ENCODE measurements around the gene GLI3.

The GLI3 gene

DNA sequence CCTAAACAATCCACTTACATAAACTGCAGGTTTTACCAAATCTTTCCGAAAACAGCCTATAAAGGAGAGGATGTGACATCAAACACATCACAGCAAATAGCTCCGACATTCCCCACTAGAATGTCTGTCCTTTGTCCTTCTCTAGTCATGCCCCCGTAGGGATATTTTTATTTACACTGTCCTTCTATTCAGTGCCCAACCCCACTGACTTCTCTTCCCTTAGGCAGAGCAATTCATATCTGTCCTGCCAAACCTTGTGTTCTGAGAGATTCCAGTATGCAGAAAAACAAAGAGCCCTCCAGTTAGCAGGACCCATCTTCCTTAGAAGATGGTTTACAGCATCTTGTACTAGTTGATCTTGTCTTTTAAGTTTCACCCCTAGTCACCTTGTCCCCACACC, 5.4 kb upstream of the GLI3 start:
- Histone ChIP-seq H3K9me2 (replicated peaks; ENCODE audit: low read depth, low read length) (no peaks in the 10 kb centered on the region), H3F3A (ENCODE audit: low read depth) (no peaks in the 10 kb centered on the region), H3K9ac (ENCODE audit: low read depth, low read length, poor library complexity, severe bottlenecking) (no peak overlapping the region), H3K4me3 (ENCODE audit: low read length, poor library complexity, severe bottlenecking) (no peak overlapping the region), H3K4me2 (ENCODE audit: low read depth, low read length, poor library complexity, severe bottlenecking) (no peak overlapping the region), H2AFZ (ENCODE audit: low read length) (no peak overlapping the region), H4K20me1 (ENCODE audit: insufficient read depth, low read length, poor library complexity, severe bottlenecking) (no peaks in the 10 kb centered on the region), H3K27me3 (ENCODE audit: insufficient read depth, low read length, poor library complexity, severe bottlenecking) (no peaks in the 10 kb centered on the region), H3K79me2 (ENCODE audit: insufficient read depth, low read length) (no peaks in the 10 kb centered on the region), H3K9me3 (ENCODE audit: insufficient read depth, low read depth, low read length) (no peaks in the 10 kb centered on the region), H3K4me1 (ENCODE audit: insufficient read depth, low read length, poor library complexity, severe bottlenecking) (no peaks in the 10 kb centered on the region), H3K36me3 (ENCODE audit: insufficient read depth, low read length) (no peaks in the 10 kb centered on the region)
- TF ChIP-seq, protein P1, sequence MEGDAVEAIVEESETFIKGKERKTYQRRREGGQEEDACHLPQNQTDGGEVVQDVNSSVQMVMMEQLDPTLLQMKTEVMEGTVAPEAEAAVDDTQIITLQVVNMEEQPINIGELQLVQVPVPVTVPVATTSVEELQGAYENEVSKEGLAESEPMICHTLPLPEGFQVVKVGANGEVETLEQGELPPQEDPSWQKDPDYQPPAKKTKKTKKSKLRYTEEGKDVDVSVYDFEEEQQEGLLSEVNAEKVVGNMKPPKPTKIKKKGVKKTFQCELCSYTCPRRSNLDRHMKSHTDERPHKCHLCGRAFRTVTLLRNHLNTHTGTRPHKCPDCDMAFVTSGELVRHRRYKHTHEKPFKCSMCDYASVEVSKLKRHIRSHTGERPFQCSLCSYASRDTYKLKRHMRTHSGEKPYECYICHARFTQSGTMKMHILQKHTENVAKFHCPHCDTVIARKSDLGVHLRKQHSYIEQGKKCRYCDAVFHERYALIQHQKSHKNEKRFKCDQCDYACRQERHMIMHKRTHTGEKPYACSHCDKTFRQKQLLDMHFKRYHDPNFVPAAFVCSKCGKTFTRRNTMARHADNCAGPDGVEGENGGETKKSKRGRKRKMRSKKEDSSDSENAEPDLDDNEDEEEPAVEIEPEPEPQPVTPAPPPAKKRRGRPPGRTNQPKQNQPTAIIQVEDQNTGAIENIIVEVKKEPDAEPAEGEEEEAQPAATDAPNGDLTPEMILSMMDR (conservative IDR thresholded peaks at IDR 0.05; ENCODE audit: low read length): no peak
- no peak for TF ChIP-seq EZH2phosphoT487 (IDR thresholded peaks at IDR 0.05; ENCODE audit: borderline replicate concordance)

DNA sequence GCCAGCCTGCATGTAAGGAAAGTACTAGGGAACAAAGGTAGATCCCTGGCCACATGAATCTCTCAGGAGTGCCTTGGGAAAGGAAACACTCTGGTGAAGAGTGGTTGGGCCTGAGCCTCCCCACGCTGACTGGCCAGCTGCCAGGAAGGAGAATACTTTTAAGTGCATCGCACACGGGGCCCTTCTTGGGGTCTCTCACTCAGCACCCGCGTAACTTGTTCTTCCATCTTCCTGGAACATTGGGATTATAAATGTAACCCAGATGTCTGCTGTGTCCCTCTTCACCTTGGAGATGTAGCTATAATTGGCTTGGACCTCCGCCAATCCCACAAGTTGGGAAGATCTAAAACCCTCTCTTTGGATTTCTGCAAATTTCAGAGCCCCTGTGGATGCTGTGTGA, 4.4 kb upstream of the GLI3 start:
- Histone ChIP-seq H3K9me2 (replicated peaks; ENCODE audit: low read depth, low read length) (no peaks in the 10 kb centered on the region), H3K4me1 (ENCODE audit: insufficient read depth, low read length, poor library complexity, severe bottlenecking) (no peaks in the 10 kb centered on the region), H3K4me2 (ENCODE audit: low read depth, low read length, poor library complexity, severe bottlenecking) (no peak overlapping the region), H3K9me3 (ENCODE audit: insufficient read depth, low read depth, low read length) (no peaks in the 10 kb centered on the region), H2AFZ (ENCODE audit: low read length) (no peak overlapping the region), H3K4me3 (ENCODE audit: low read length, poor library complexity, severe bottlenecking) (no peak overlapping the region), H3K36me3 (ENCODE audit: insufficient read depth, low read length) (no peaks in the 10 kb centered on the region), H3K79me2 (ENCODE audit: insufficient read depth, low read length) (no peaks in the 10 kb centered on the region), H3K27me3 (ENCODE audit: insufficient read depth, low read length, poor library complexity, severe bottlenecking) (no peaks in the 10 kb centered on the region), H3K9ac (ENCODE audit: low read depth, low read length, poor library complexity, severe bottlenecking) (no peak overlapping the region), H4K20me1 (ENCODE audit: insufficient read depth, low read length, poor library complexity, severe bottlenecking) (no peaks in the 10 kb centered on the region), H3F3A (ENCODE audit: low read depth) (no peaks in the 10 kb centered on the region)
- TF ChIP-seq, protein P1 (conservative IDR thresholded peaks at IDR 0.05; ENCODE audit: low read length): no peak
- no peak for TF ChIP-seq EZH2phosphoT487 (IDR thresholded peaks at IDR 0.05; ENCODE audit: borderline replicate concordance)

DNA sequence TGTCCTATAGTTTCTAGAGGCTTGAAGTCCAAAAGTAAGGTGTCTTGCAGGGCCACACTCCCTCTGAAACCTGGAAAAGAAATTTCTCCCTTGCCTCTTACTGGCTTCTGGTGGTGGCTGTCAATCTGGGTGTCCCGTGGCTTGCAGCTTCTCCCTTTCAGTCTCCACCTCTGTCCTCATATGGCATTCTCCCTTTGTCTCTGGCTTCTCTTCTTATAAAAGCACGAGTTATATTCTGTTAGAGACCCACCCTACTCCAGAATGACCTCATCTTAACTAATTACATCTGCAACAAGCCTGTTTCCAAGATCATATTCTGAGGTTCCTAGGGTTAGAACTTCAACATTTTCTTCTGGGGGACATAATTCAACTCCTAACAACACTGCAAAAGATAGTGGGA, 3.4 kb upstream of the GLI3 start:
- Histone ChIP-seq H4K20me1 (ENCODE audit: insufficient read depth, low read length, poor library complexity, severe bottlenecking) (no peaks in the 10 kb centered on the region), H3K79me2 (ENCODE audit: insufficient read depth, low read length) (no peaks in the 10 kb centered on the region), H2AFZ (ENCODE audit: low read length) (no peak overlapping the region), H3K36me3 (ENCODE audit: insufficient read depth, low read length) (no peaks in the 10 kb centered on the region), H3K4me3 (ENCODE audit: low read length, poor library complexity, severe bottlenecking) (no peak overlapping the region), H3K27me3 (ENCODE audit: insufficient read depth, low read length, poor library complexity, severe bottlenecking) (no peaks in the 10 kb centered on the region), H3K9ac (ENCODE audit: low read depth, low read length, poor library complexity, severe bottlenecking) (no peak overlapping the region), H3K9me2 (replicated peaks; ENCODE audit: low read depth, low read length) (no peaks in the 10 kb centered on the region), H3F3A (ENCODE audit: low read depth) (no peaks in the 10 kb centered on the region), H3K9me3 (ENCODE audit: insufficient read depth, low read depth, low read length) (no peaks in the 10 kb centered on the region), H3K4me1 (ENCODE audit: insufficient read depth, low read length, poor library complexity, severe bottlenecking) (no peaks in the 10 kb centered on the region), H3K4me2 (ENCODE audit: low read depth, low read length, poor library complexity, severe bottlenecking) (no peak overlapping the region)
- TF ChIP-seq, protein P1 (conservative IDR thresholded peaks at IDR 0.05; ENCODE audit: low read length): no peak
- no peak for TF ChIP-seq EZH2phosphoT487 (IDR thresholded peaks at IDR 0.05; ENCODE audit: borderline replicate concordance)

Measured in Loucy (cell line).